HCT116 (cell line): ENCODE results near the gene KCTD19. TPM values are rescaled to one million over a fixed set of nuclear protein-coding genes. Genes with fewer than 3 reads are reported as not detected.

ENCODE experiments used
- ATAC-seq: fragments of 200-7000 bp; cut with Tn5 transposase; 2 replicates; pipeline ENCODE4 v1.9.1; 2020; ENCODE audit warnings: mild to moderate bottlenecking, moderate library complexity
- BruUV-seq: library from RNA; stranded (reverse); fragments of 400-500 nt; replicated peaks from 2 replicates; lab custom pipeline; 2021; lab: Mats Ljungman, UMichigan
- CTCF ChIA-PET: fragments of 300-600 bp; sonication (Branson Sonifier 250); formaldehyde crosslinking; loops from one replicate; lab custom pipeline; 2021; ENCODE audit warnings: antibody characterized with exemption; lab: Charles Lee
- POLR2A ChIA-PET: fragments of 300-600, 350-600 bp; sonication (Branson Sonifier 250); formaldehyde crosslinking; loops from one replicate; lab custom pipeline; 2021; ENCODE audit warnings: antibody characterized with exemption; lab: Charles Lee
- RAD21 ChIA-PET, 2 experiments: fragments of 300-600 bp; sonication (Branson Sonifier 250); formaldehyde crosslinking; loops; one replicate each; lab custom pipeline; 2023; ENCODE audit warnings: low total read pairs in 2 of 2; ENCODE audit not compliant: uncharacterized antibody in 2 of 2, unreplicated experiment in 2 of 2, low non-redundant PET in 1 of 2; lab: Charles Lee
- DNase-seq: peaks from one replicate; pipeline ENCODE4 v3.0.0-alpha.2; 2010; ENCODE audit warnings: low read depth, low spot score
- H2AFZ ChIP-seq: fragments of 200-600 bp; shearing (Covaris generic), sonication (generic); 2 replicates; pipeline ENCODE4 v1.6.1; 2017; ENCODE audit warnings: low read depth, mixed run types, mixed read lengths, antibody characterized with exemption, low read length; ENCODE audit not compliant: poor library complexity, severe bottlenecking
- H3K27ac ChIP-seq: 2 replicates; pipeline ENCODE4 v1.5.1; 2012; ENCODE audit warnings: low read depth, low read length
- H3K27me3 ChIP-seq: fragments of 200-600 bp; sonication (generic); 2 replicates; pipeline ENCODE4 v1.6.1; 2016; ENCODE audit warnings: mixed run types, low read length, mixed read lengths; ENCODE audit not compliant: insufficient read depth
- H3K36me3 ChIP-seq, 2 experiments: fragments of 200-500 bp in 1 of 2; fragments of 200-600 bp in 1 of 2; sonication (Bioruptor generic) in 1 of 2; sonication (generic) in 1 of 2; 2 replicates each; pipeline versions ENCODE4 v1.5.1 to v1.6.1; 2014 to 2016; ENCODE audit warnings: low read length in 2 of 2, inconsistent platforms in 1 of 2, mixed read lengths in 1 of 2, mixed run types in 1 of 2; ENCODE audit not compliant: insufficient read depth in 2 of 2, control insufficient read depth in 1 of 2
- H3K4me1 ChIP-seq, 2 experiments: fragments of 200-600 bp in 1 of 2; sonication (generic) in 1 of 2; 2 replicates each; pipeline versions ENCODE4 v1.5.1 to v1.6.1; 2012 to 2017; ENCODE audit warnings: low read length in 2 of 2, inconsistent platforms in 1 of 2, mild to moderate bottlenecking in 1 of 2, mixed read lengths in 1 of 2, mixed run types in 1 of 2, moderate library complexity in 1 of 2; ENCODE audit not compliant: insufficient read depth in 2 of 2, control insufficient read depth in 1 of 2
- H3K4me2 ChIP-seq: fragments of 200-600 bp; sonication (generic); 2 replicates; pipeline ENCODE4 v1.6.1; 2017; ENCODE audit warnings: mixed run types, low read length, mixed read lengths
- H3K4me3 ChIP-seq, 2 experiments: fragments of 200-600 bp in 1 of 2; sonication (generic) in 1 of 2; replicated peaks in 1 of 2; 2 replicates each; pipeline ENCODE4 v1.5.1; 2011 to 2016; ENCODE audit warnings: low read length in 2 of 2, control low read depth in 1 of 2, low read depth in 1 of 2, mild to moderate bottlenecking in 1 of 2, mixed read lengths in 1 of 2, mixed run types in 1 of 2
- H3K79me2 ChIP-seq: fragments of 200-600 bp; sonication (generic); 2 replicates; pipeline ENCODE4 v1.6.1; 2017; ENCODE audit warnings: mild to moderate bottlenecking, mixed run types, low read length, moderate library complexity, mixed read lengths; ENCODE audit not compliant: insufficient read depth
- H3K9ac ChIP-seq: fragments of 200-600 bp; sonication (generic); 2 replicates; pipeline ENCODE4 v1.6.1; 2016; ENCODE audit warnings: low read length, mixed read lengths
- H3K9me2 ChIP-seq: fragments of 200-600 bp; sonication (generic), shearing (Covaris generic); 2 replicates; pipeline ENCODE4 v1.6.1; 2017; ENCODE audit warnings: mixed run types, mild to moderate bottlenecking, moderate library complexity; ENCODE audit not compliant: insufficient read depth
- H3K9me3 ChIP-seq, 2 experiments: fragments of 200-500 bp in 1 of 2; fragments of 200-600 bp in 1 of 2; sonication (Bioruptor generic) in 1 of 2; sonication (generic) in 1 of 2; 2 replicates each; pipeline ENCODE4 v1.6.1; 2014 to 2017; ENCODE audit warnings: low read length in 2 of 2, mixed read lengths in 2 of 2, inconsistent platforms in 1 of 2, low read depth in 1 of 2, mild to moderate bottlenecking in 1 of 2, mixed run types in 1 of 2, moderate library complexity in 1 of 2; ENCODE audit not compliant: control insufficient read depth in 1 of 2, insufficient read depth in 1 of 2
- H4K20me1 ChIP-seq: fragments of 200-600 bp; sonication (generic), shearing (Covaris generic); 2 replicates; pipeline ENCODE4 v1.6.1; 2017; ENCODE audit warnings: mixed run types, mild to moderate bottlenecking, moderate library complexity; ENCODE audit not compliant: insufficient read depth
- ATF3 ChIP-seq: IDR thresholded peaks from 2 replicates; pipeline ENCODE4 v1.6.1; 2012
- CBX3 ChIP-seq: IDR thresholded peaks from 2 replicates; pipeline ENCODE4 v1.6.1; 2012; ENCODE audit warnings: low read depth
- CTCF ChIP-seq, 3 experiments: fragments of 200-600 bp in 1 of 3; sonication (generic) in 1 of 3; IDR thresholded peaks in 2 of 3; conservative IDR thresholded peaks in 1 of 3; 2 replicates each; pipeline ENCODE4 v1.5.1; 2012 to 2017; ENCODE audit warnings: low read depth in 2 of 3, low read length in 2 of 3, antibody characterized with exemption in 1 of 3, borderline replicate concordance in 1 of 3, control low read depth in 1 of 3, mild to moderate bottlenecking in 1 of 3, mixed read lengths in 1 of 3, mixed run types in 1 of 3, moderate library complexity in 1 of 3; ENCODE audit not compliant: insufficient read depth in 1 of 3
- FOSL1 ChIP-seq: IDR thresholded peaks from 2 replicates; pipeline ENCODE4 v1.6.1; 2012; ENCODE audit warnings: low read depth
- JUND ChIP-seq: IDR thresholded peaks from 2 replicates; pipeline ENCODE4 v1.6.1; 2012
- MAX ChIP-seq: IDR thresholded peaks from 2 replicates; pipeline ENCODE4 v1.6.1; 2012
- POLR2A ChIP-seq: IDR thresholded peaks from 2 replicates; pipeline ENCODE4 v1.7.0; 2011; ENCODE audit warnings: borderline replicate concordance; ENCODE audit not compliant: insufficient read depth, insufficient read length; ENCODE audit errors: extremely low read depth
- POLR2AphosphoS5 ChIP-seq: IDR thresholded peaks from 2 replicates; pipeline ENCODE4 v1.6.1; 2011; ENCODE audit warnings: mild to moderate bottlenecking, low read depth, low read length, moderate library complexity
- RAD21 ChIP-seq: IDR thresholded peaks from 2 replicates; pipeline ENCODE4 v1.6.1; 2012; ENCODE audit warnings: low read depth, mild to moderate bottlenecking
- SIN3A ChIP-seq: IDR thresholded peaks from 2 replicates; pipeline ENCODE4 v1.6.1; 2012; ENCODE audit warnings: low read depth
- SP1 ChIP-seq: IDR thresholded peaks from 2 replicates; pipeline ENCODE4 v1.6.1; 2012; ENCODE audit warnings: low read depth
- TCF7L2 ChIP-seq: IDR thresholded peaks from 2 replicates; pipeline ENCODE4 v1.7.0; 2011; ENCODE audit warnings: borderline replicate concordance, inconsistent platforms; ENCODE audit not compliant: insufficient read depth, insufficient read length; ENCODE audit errors: extremely low read depth
- YY1 ChIP-seq: IDR thresholded peaks from 2 replicates; pipeline ENCODE4 v1.6.1; 2011; ENCODE audit warnings: low read length, low read depth, moderate library complexity, mild to moderate bottlenecking; ENCODE audit not compliant: insufficient replicate concordance; ENCODE audit errors: extremely low read depth
- ZFX ChIP-seq: fragments of 450-650 bp; IDR thresholded peaks from 2 replicates; pipeline ENCODE4 v1.6.1; 2017
- ZNF274 ChIP-seq: fragments of 200-500 bp; sonication (Bioruptor generic); IDR thresholded peaks from 2 replicates; pipeline ENCODE4 v1.6.1; 2014; ENCODE audit warnings: mild to moderate bottlenecking, low read depth, low read length, inconsistent platforms
- intact Hi-C: fragments of 100-400 bp; cut with micrococcal nuclease; formaldehyde crosslinking; loops from 2 replicates; pipeline ENCODE4 v1.10.0; 2022
- total RNA-seq: library from RNA; stranded (reverse); gene quantifications from one replicate; pipeline ENCODE4 v1.2.1, GENCODE V29; 2021; ENCODE audit not compliant: unreplicated experiment

Gene KCTD19
- total RNA-seq, 1 experiment from 2014 or later: not detected

- POLR2A ChIA-PET: interaction anchor here (1.3 to 1.9 kb wide), 3 partner anchors 17 to 47 kb away, joined by 3 to 8 read pairs (median 5); partner anchors contain the start of genes ELMO3 and TMEM208
- Histone ChIP-seq H3K79me2 (peaks cover 57% of the 10 kb centered on the region), H3K27ac (peak overlapping the region; percentile 92), H3K27me3 (no peaks in the 10 kb centered on the region), H3K36me3 (no peaks in the 10 kb centered on the region), H3K4me1 (peaks cover 56 to 86% of the 10 kb centered on the region in 2 experiments), H3K9me3 (no peaks in the 10 kb centered on the region), H3K4me3 (peak overlapping the region; percentile 71 to 92), H3K9ac (peak overlapping the region; percentile 87), H2AFZ (no peak overlapping the region), H3K4me2 (peak overlapping the region; percentile 94), H4K20me1 (no peaks in the 10 kb centered on the region), H3K9me2 (no peaks in the 10 kb centered on the region)
- TSS peak; percentile 35 for BruUV-seq
- CTCF ChIA-PET: interaction anchor here (1.3 to 2.6 kb wide), 2 partner anchors 46 to 47 kb away, joined by 6 to 13 read pairs; partner anchors contain the start of gene ELMO3
- ATAC-seq: no peak
- TF ChIP-seq ZFX (no peak), MAX (no peak), ZNF274 (no peak), JUND (no peak), SP1 (no peak), POLR2AphosphoS5 (no peak), POLR2A (no peak), RAD21 (no peak), FOSL1 (no peak), YY1 (no peak), SIN3A (no peak), TCF7L2 (no peak), ATF3 (no peak), CTCF (IDR thresholded peaks at IDR 0.05 in 2 of 3, conservative IDR thresholded peaks at IDR 0.05 in 1 of 3; ENCODE audit: borderline replicate concordance in 1 of 3, insufficient read depth in 1 of 3, low read depth in 2 of 3, low read length in 2 of 3) (no peak), CBX3 (no peak)
- intact Hi-C loops: loop anchor here (5.0 kb wide), 1 partner anchor 172 kb away; the partner anchor contains the start of gene ZDHHC1
- no peak for DNase-seq
- RAD21 ChIA-PET: interaction anchor here in 1 of 2 experiments (0.7 kb wide), 1 partner anchor 92 kb away, joined by 4 read pairs; no protein-coding TSS in a partner anchor
Observed at GRCh38 chr16:67245186-67245585, 81.4 kb downstream of the KCTD19 start.
